ENCODE measurements around the gene HRH3. TPM values are rescaled to one million over a fixed set of nuclear protein-coding genes. Genes with fewer than 3 reads are reported as not detected.

Gene HRH3
- total RNA-seq, 1 donor from 2014 or later, result 0.09 TPM

GRCh38 chr20:62230276-62230675 lies 10.2 kb upstream of the HRH3 start:
- H4K20me1 ChIP-seq (ENCODE audit: low read depth), result no peaks in the 10 kb centered on the region
- H3F3A ChIP-seq (ENCODE audit: low read depth), result peaks cover 8% of the 10 kb centered on the region
- H3K4me2 ChIP-seq, result no peak overlapping the region
- no peak overlapping the region for H3K9ac ChIP-seq
- H3K36me3 ChIP-seq, result no peaks in the 10 kb centered on the region
- Mint-ChIP-seq H3K4me1 (peaks cover 12% of the 10 kb centered on the region), H3K9me3 (no peaks in the 10 kb centered on the region), H3K27me3 (ENCODE audit: insufficient read depth, low read depth) (peaks cover 5% of the 10 kb centered on the region), H3K27ac (no peak overlapping the region), H3K36me3 (no peaks in the 10 kb centered on the region), H3K4me3 (no peak overlapping the region)
- DNase-seq (ENCODE audit: low spot score), result no peak
- peaks cover 5% of the 10 kb centered on the region for H3K4me1 ChIP-seq
- H3K27ac ChIP-seq, result no peak overlapping the region
- H3K79me2 ChIP-seq (ENCODE audit: low read depth), result no peaks in the 10 kb centered on the region
- no peak overlapping the region for H3K4me3 ChIP-seq
- no peaks in the 10 kb centered on the region for H3K9me3 ChIP-seq (ENCODE audit: low read depth)
- H2AFZ ChIP-seq (replicated peaks), result no peak overlapping the region
- H3K27me3 ChIP-seq, result peaks cover 11% of the 10 kb centered on the region
- TF ChIP-seq EZH2 (IDR thresholded peaks at IDR 0.05) (no peak), EZH2phosphoT487 (IDR thresholded peaks at IDR 0.05) (no peak)
- TF ChIP-seq, protein P1, sequence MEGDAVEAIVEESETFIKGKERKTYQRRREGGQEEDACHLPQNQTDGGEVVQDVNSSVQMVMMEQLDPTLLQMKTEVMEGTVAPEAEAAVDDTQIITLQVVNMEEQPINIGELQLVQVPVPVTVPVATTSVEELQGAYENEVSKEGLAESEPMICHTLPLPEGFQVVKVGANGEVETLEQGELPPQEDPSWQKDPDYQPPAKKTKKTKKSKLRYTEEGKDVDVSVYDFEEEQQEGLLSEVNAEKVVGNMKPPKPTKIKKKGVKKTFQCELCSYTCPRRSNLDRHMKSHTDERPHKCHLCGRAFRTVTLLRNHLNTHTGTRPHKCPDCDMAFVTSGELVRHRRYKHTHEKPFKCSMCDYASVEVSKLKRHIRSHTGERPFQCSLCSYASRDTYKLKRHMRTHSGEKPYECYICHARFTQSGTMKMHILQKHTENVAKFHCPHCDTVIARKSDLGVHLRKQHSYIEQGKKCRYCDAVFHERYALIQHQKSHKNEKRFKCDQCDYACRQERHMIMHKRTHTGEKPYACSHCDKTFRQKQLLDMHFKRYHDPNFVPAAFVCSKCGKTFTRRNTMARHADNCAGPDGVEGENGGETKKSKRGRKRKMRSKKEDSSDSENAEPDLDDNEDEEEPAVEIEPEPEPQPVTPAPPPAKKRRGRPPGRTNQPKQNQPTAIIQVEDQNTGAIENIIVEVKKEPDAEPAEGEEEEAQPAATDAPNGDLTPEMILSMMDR (IDR thresholded peaks at IDR 0.05), result no peak

GRCh38 chr20:62229667-62230066 lies 9.6 kb upstream of the HRH3 start:
- Histone ChIP-seq H3K9me3 (ENCODE audit: low read depth) (no peaks in the 10 kb centered on the region), H2AFZ (replicated peaks) (no peak overlapping the region), H3K36me3 (no peaks in the 10 kb centered on the region), H3K4me1 (peaks cover 5% of the 10 kb centered on the region), H3K27ac (no peak overlapping the region), H3K27me3 (peaks cover 17% of the 10 kb centered on the region), H3K4me2 (no peak overlapping the region), H3K79me2 (ENCODE audit: low read depth) (no peaks in the 10 kb centered on the region), H3K9ac (no peak overlapping the region), H3F3A (ENCODE audit: low read depth) (peaks cover 8% of the 10 kb centered on the region), H3K4me3 (no peak overlapping the region), H4K20me1 (ENCODE audit: low read depth) (no peaks in the 10 kb centered on the region)
- no peak overlapping the region for H3K4me3 Mint-ChIP-seq
- H3K27me3 Mint-ChIP-seq (ENCODE audit: insufficient read depth, low read depth), result peaks cover 2% of the 10 kb centered on the region
- peaks cover 6% of the 10 kb centered on the region for H3K4me1 Mint-ChIP-seq
- no peaks in the 10 kb centered on the region for H3K36me3 Mint-ChIP-seq
- TF ChIP-seq, protein P1 (IDR thresholded peaks at IDR 0.05), result no peak
- TF ChIP-seq EZH2phosphoT487 (IDR thresholded peaks at IDR 0.05), result no peak
- TF ChIP-seq EZH2 (IDR thresholded peaks at IDR 0.05), result no peak
- no peak overlapping the region for H3K27ac Mint-ChIP-seq
- H3K9me3 Mint-ChIP-seq, result no peaks in the 10 kb centered on the region
- no peak for DNase-seq (ENCODE audit: low spot score)

GRCh38 chr20:62228982-62229545 lies 9.0 kb upstream of the HRH3 start:
- no peak overlapping the region for H3K4me3 Mint-ChIP-seq
- H3K4me1 ChIP-seq, result peaks cover 5% of the 10 kb centered on the region
- no peaks in the 10 kb centered on the region for H3K36me3 ChIP-seq
- H3K36me3 Mint-ChIP-seq, result no peaks in the 10 kb centered on the region
- TF ChIP-seq EZH2phosphoT487 (IDR thresholded peaks at IDR 0.05) (no peak), EZH2 (IDR thresholded peaks at IDR 0.05) (no peak)
- TF ChIP-seq, protein P1 (IDR thresholded peaks at IDR 0.05), result no peak
- no peak overlapping the region for H3K9ac ChIP-seq
- no peak overlapping the region for H3K4me3 ChIP-seq
- H3K9me3 ChIP-seq (ENCODE audit: low read depth), result no peaks in the 10 kb centered on the region
- no peaks in the 10 kb centered on the region for H3K79me2 ChIP-seq (ENCODE audit: low read depth)
- no peak overlapping the region for H2AFZ ChIP-seq (replicated peaks)
- H3K27me3 Mint-ChIP-seq (ENCODE audit: insufficient read depth, low read depth), result peaks cover 6% of the 10 kb centered on the region
- H3K27ac ChIP-seq, result no peak overlapping the region
- DNase-seq (ENCODE audit: low spot score), result no peak
- H3K9me3 Mint-ChIP-seq, result no peaks in the 10 kb centered on the region
- peaks cover 8% of the 10 kb centered on the region for H3F3A ChIP-seq (ENCODE audit: low read depth)
- no peak overlapping the region for H3K4me2 ChIP-seq
- peaks cover 23% of the 10 kb centered on the region for H3K27me3 ChIP-seq
- no peak overlapping the region for H3K27ac Mint-ChIP-seq
- H4K20me1 ChIP-seq (ENCODE audit: low read depth), result no peaks in the 10 kb centered on the region
- peaks cover 2% of the 10 kb centered on the region for H3K4me1 Mint-ChIP-seq
